Measurements from ENCODE around the gene SSB.
"Not testable (repeated sequence)": the region's sequence is repeated elsewhere in the genome, so short reads cannot be mapped to it uniquely, and the experiment has no call there.

The SSB gene

GRCh38 chr2:169781249-169782013, 17.2 kb upstream of the SSB start:
- DNase-seq = no peak

- DNase-seq = no peak
Measured at GRCh38 chr2:169782513-169782912, 16.2 kb upstream of the SSB start.

- no peak for DNase-seq
Measured at GRCh38 chr2:169790581-169790980, 8.1 kb upstream of the SSB start.

GRCh38 chr2:169795181-169795580, 3.5 kb upstream of the SSB start:
- no peak for DNase-seq

GRCh38 chr2:169796441-169796840, 2.2 kb upstream of the SSB start:
- no peak for DNase-seq

GRCh38 chr2:169797601-169798000, 1.1 kb upstream of the SSB start:
- no peak for DNase-seq

- DNase-seq = no peak
Measured at GRCh38 chr2:169798397-169798717, 314 bp upstream of the SSB start.

GRCh38 chr2:169803480-169803879, 4.8 kb downstream of the SSB start:
- no peak for DNase-seq

GRCh38 chr2:169806586-169806985, 7.9 kb downstream of the SSB start:
- DNase-seq = no peak

- no peak for DNase-seq
Measured at GRCh38 chr2:169808221-169808620, 9.6 kb downstream of the SSB start.

GRCh38 chr2:169815849-169816248, 17.2 kb downstream of the SSB start:
- DNase-seq = no peak

- not testable (repeated sequence) for DNase-seq
Measured at GRCh38 chr2:169816961-169817360, 18.3 kb downstream of the SSB start.

GRCh38 chr2:169817369-169817768, 18.7 kb downstream of the SSB start:
- not testable (repeated sequence) for DNase-seq

GRCh38 chr2:169818241-169818640, 19.6 kb downstream of the SSB start:
- no peak for DNase-seq

- no peak for DNase-seq
Measured at GRCh38 chr2:169819106-169819505, 20.4 kb downstream of the SSB start.

- DNase-seq = not testable (repeated sequence)
Measured at GRCh38 chr2:169820101-169820500, 21.4 kb downstream of the SSB start.

- DNase-seq = no peak
Measured at GRCh38 chr2:169822036-169822435, 23.4 kb downstream of the SSB start.

- no peak for DNase-seq
Measured at GRCh38 chr2:169822785-169823392, 24.2 kb downstream of the SSB start.

- DNase-seq = no peak
Measured at GRCh38 chr2:169823996-169824372, 25.3 kb downstream of the SSB start.

- DNase-seq = peak in 54 of 56 donors; percentile 16 to 89 (median 77)
Measured at GRCh38 chr2:169824373-169825333, 26.0 kb downstream of the SSB start, which contains the start of gene METTL5. TSS of gene METTL5 (minus strand) at chr2:169824905. CDS start at chr2:169824597, 308 bp downstream.

- DNase-seq = peak; percentile 37 to 95 (median 82)
Measured at GRCh38 chr2:169827272-169828140, 28.8 kb downstream of the SSB start, which contains the start of gene UBR3. TSS of gene UBR3 (plus strand) at chr2:169827454. CDS start at chr2:169827508, 54 bp downstream.

All from nucleus accumbens (tissue), 56 donors.